ENCODE results near the gene AGAP5.

GRCh38 chr10:73634421-73634820 is 63.5 kb downstream of the AGAP5 start:
- TF ChIP-seq CTCF (IDR thresholded peaks at IDR 0.05) (no peak), POLR2A (IDR thresholded peaks at IDR 0.05) (no peak), EP300 (IDR thresholded peaks at IDR 0.05) (no peak)
